HPDE6-E6E7 (cell line): ENCODE measurements around the gene ROBO4.

Experiments used
- DNase-seq: peaks from one replicate; pipeline ENCODE4 v3.0.0; 2011; ENCODE audit warnings: missing footprints; ENCODE audit errors: extremely low spot score

The ROBO4 gene

GRCh38 chr11:124918950-124919349 lies 21.3 kb upstream of the ROBO4 start, which contains the start of gene HEPN1:
Gene HEPN1, plus strand, starts transcription at chr11:124919250.
- DNase-seq, result no peak

GRCh38 chr11:124917115-124917637 lies 19.5 kb upstream of the ROBO4 start:
- no peak for DNase-seq

DNA sequence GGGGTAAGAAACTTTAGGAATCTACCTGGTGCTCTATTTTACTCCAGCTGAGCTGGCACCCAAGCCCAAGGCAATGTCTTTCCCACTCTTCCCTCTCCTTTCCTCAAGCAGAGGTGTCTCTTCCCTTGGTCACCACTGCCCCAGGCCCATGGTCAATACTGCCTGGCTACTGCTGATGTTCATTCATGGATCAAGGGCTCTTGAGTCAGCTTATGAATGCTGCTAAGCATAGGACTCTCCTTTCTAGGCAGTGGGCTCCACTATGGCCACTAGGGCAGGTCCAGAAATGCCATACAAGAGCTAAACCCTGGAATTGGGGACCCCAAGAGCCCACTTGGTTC lies 18.7 kb upstream of the ROBO4 start:
- DNase-seq, result no peak

DNA sequence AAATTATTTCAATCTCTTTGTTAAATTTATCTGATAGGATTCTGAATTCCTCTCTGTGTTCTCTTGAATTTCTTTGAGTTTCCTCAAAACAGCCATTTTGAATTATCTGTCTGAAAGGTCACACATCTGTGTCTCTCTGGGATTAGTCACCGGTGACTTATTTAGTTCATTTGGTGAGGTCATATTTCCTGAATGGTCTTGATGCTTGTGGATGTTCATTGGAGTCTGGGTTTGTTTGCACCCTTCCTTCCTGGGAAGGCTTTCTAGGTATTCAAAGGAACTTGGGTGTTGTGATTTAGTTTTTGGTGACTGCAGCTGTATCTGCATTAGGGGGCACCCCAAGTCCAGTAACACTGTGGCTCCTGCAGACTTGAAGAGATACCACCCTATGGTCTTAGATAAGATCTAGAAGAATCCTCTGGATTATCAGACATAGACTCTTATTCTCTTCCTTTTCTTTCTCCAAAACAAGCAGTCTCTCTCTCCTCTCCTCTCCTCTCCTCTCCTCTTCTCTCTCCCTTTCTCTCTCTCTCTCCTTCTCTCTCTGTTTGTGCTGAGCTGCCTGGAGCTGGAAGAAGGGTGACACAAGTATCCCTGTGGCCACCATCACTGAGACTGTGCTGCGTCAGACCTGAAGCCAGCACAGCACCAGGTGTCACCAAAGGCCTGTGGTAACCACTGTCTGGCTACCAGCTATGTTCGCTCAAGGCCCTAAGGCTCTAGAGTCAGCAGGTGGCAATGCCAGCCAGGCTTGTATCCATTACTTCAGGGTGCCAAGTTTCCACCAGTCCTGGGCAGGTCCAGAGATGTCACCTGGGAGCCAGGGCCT lies 18.1 kb upstream of the ROBO4 start:
- no peak for DNase-seq

DNA sequence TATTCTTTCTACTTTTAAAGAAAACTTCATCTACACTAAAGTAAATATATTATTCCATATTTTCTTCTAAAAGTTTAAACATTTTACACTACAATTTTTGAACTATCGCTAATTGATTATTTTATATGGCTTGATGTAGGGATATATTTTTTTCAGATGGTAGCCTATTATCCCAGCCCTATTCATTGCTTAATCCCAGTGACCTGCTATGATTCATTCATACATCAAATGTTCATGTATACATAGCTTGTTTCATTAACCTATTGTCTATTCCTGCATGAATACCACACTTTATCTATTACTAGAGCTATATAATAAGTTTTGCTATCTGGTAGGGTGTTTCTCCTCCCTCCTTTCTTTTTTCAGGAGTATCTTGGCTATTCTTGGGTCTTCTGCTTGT lies 5.0 kb upstream of the ROBO4 start:
- DNase-seq, result peak; percentile 58

DNA sequence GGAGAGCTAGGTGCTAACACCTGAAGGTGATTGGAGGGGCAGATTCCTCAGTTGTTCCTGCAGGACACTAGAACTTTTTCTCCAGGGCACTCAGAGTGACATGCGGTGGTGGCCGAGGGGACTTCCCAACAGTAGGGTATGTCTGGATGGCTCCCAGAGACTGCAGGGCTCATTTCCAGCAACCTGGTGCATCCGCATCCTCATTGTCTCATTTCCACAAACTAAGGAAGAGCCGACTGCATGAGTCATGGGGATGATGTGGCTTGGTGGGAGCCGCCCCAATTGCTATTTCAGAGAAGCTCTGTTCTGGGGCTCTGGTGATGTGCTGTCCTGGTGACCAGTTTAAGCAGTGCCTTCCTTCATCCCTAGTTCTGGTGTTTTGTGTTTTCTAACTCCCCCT lies 2.8 kb upstream of the ROBO4 start:
- DNase-seq, result peak; percentile 83

GRCh38 chr11:124899383-124900145 lies 1.9 kb upstream of the ROBO4 start:
- no peak for DNase-seq

DNA sequence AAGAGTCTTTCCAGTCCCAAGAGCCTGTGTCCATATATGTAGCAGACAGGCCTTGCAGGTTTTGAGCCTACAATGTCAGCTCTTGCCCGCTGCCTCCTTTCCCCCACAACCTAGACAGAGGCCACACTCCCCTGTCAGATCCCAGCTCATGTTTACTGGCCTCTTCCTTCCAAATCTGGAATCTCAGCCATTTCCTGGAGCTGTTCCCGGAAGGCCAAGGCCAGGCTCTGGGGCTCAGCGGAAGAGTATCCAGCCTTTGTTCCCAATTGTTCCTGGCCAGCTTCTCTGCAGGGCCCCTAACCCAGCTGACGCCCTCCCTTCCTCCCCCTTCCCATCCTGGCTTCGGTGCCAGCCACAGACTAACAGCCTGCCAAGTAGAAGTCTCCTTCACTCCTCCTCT lies 1.0 kb upstream of the ROBO4 start:
- DNase-seq, result no peak

DNA sequence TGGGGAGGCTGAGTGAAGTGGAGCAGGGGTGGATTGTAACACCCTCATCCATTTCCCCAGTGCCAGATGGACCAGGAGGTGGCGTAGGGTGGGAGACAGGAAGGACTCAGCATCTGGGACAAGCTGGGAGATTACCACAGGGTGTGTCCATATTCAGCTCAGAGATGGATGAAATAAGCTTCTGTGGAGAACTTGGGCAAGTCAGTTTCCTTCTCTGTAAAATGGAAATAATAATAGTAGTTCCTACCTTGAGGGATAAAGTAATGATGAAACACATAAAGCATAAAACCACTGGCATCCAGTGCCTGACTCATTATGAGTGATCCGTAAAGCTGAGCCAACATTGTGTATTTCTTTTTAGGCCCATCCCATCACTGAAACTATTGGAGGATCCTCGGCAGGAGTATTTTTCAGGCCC lies 607 bp upstream of the ROBO4 start:
- peak; percentile 75 for DNase-seq

DNA sequence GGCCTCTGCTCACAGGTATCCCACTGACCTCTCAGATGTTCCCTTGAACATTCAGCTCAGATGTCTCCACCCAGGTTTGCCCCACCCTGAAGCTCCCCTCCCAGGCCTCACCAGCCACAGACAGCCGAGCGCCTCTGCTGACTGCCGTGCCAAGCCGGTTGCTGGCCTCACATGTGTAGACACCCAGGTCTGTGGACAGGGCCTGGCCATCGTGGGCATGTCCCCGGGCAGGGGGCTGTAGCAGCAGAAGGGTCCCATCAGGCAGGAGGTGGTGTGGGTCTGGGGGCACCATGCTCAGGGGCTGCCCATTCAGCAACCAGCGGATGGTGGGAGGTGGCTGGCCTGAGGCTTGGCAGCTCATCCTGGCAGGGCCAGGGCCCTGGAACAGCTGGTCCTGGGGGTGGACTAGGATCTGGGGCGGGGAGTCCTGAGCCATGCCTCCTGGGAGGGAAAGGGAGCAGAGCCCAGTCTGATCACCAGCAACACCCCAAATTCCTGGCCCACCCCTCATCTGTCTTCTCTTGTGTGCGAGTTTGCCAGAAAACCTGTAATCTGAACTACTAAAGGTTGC lies 759 bp downstream of the ROBO4 start:
- no peak for DNase-seq

DNA sequence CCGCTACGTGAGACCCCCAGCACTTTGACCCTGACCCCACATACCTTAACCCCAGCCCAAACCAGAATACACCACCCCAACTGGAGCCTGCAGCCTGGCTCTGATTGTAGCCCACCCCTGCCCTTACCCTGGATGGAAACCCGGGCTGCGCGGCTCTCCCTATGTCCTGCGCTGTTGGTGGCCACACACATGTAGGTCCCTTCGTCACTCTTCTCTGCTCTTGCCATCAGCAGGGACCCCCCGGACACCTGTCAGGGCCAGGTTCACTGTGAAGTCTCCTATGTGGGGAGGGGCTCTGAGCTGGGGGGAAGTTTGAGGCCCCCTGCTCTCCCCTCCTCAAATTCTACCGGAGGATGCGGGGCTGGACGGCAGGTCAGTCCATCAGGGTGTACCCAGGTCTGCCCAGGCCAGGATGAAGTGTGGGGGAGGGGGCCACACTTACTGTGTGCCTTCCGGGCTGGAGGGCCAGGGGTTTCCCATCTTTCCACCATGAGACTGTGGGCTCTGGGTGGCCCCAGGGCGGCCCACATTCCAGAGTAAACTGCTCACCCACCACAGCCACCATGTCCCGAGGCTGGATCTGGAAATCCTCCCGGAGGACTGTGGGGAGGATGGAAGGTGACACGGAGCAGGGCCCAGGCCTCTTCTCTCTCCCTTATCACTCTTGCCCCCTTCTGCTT lies 1.5 kb downstream of the ROBO4 start:
- DNase-seq, result no peak

- DNase-seq, result no peak
These were observed 2.1 kb downstream of the ROBO4 start for GRCh38 chr11:124895471-124895971.

GRCh38 chr11:124894606-124895430 lies 2.8 kb downstream of the ROBO4 start:
- DNase-seq, result no peak

GRCh38 chr11:124893781-124894401 lies 3.8 kb downstream of the ROBO4 start:
- no peak for DNase-seq

DNA sequence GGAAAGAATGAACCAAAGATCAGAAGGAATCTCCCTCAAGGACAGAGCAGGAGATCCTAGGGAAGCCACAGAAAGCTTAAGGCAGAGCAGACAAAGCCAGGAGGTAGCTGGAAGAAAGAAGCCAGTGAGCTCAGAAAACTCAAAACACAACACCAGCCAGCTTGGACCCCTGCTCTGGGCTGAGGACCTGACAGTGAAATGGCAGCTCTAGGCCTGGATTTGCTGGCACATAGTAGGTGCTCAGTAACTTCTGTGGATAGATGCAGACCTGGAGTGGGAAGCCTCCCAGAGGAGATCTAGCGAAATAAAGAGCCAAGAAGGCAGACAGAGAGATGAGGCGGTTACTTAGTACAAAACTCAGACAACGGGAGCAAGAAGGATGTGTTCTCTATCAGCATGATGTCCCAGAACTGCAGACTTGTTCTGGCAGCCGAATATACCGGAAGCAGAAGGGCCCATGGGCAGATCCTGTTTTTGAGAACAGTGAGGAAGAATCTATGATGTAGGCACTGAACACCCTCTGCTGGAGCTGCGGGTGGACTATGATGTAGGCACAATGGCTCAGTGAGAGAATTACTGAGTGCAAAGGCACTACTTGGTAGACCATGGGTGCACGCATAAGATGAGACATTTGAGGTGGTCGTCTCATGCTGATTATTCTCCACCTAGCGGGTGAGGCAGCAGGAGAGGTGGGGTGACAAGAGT lies 4.8 kb downstream of the ROBO4 start:
- no peak for DNase-seq

- DNase-seq, result no peak
These were observed 5.5 kb downstream of the ROBO4 start for GRCh38 chr11:124892146-124892545.

DNA sequence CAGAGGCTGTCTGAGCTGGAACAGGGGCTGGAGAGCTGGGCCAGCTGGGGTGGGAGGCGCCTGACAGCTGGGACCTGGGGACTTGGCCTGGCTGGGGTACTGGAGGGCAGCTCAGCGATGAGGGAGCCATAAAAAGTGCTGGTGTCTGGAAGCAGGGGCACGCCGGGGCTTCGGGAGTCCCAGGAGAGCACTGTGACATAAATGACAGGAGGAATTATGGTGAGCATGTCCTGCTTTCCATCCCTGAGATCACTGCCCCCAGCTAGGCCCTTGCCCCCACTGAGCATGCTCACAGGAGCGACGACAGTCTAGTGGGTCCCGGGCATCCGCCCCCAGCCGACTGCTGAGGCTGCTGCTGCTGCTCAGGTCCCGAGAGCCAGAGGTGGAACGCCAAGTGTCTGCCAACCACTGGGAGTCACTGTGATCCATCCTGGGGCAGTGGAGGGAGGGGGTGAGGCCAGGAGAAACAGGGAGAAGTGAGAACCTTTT lies 6.2 kb downstream of the ROBO4 start:
- no peak for DNase-seq

DNA sequence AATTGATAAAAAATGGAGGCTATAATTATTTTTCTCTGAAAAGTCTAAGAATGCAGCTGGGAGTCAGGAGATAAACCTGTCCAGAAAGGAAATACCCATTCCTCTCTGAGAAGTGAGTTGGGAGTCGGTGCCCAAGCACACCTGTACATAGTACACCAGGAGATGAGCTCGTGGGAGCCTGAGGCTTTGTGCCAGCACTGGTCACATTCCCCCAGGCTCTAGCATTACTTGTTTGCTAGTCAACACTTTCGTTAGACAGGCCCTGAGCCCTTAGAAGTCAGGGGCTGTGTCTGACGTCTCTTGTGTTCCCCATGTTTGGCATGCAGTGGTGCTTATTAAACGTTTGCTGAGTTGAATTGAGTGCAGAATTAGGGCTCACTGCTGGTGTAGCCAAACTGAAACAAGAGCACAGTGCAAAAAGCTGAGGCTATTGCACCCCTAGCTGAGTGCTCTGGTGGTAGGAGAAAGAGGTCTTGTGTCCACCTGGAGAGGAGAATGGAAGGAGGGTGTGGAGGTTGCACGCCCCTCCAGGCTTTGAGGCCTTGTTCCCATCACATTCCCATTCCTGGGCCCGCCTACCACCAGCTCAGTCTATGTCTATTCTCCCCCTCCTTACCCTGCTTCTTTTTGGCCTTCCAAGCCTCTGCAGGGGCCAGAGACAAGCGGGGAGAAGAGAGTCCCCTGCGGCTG lies 6.8 kb downstream of the ROBO4 start:
- no peak for DNase-seq

DNA sequence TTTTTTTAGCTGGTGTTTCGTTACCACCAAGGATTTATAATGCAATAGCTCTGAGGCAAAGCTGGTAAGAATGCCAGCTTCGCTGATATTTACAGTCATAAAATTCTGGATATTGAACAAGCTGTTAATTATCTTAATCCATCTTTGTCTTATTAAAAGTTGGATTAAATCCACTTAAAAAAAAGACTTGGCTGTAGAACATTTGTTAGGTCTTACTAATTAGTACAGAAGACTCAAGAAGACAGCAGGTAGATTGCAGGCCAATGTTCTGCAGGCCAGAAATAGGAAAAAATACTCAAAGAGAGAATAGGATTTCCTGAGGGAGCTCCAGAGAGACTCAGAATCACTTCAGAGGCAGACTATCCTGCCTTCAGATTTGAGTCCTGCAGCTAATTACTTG lies 7.5 kb downstream of the ROBO4 start:
- no peak for DNase-seq
